ENCODE measurements around the gene CLCN2. TPM values are rescaled to one million over a fixed set of nuclear protein-coding genes. Genes with fewer than 3 reads are reported as not detected.

CLCN2 gene
- total RNA-seq, 4 donors from 2014 or later, result 1.8 to 3.4 (median 2.7) TPM

GRCh38 chr3:184315871-184316661, 45.3 kb downstream of the CLCN2 start:
- intact Hi-C loops (cut with DNase I), result no loop called here
- Histone ChIP-seq H3K9me3 (no peaks in the 10 kb centered on the region), H3K4me1 (peaks cover 54 to 63% (median 61%) of the 10 kb centered on the region in 4 donors), H3K27me3 (no peaks in the 10 kb centered on the region), H3K27ac (replicated peaks in 1 of 4) (peak overlapping the region; percentile 97 to 100 (median 98)), H3K4me3 (peak overlapping the region; percentile 81 to 91 (median 88)), H3K36me3 (peaks cover 11 to 39% (median 28%) of the 10 kb centered on the region in 4 donors)
- TF ChIP-seq POLR2A (IDR thresholded peaks at IDR 0.05; ENCODE audit: low read depth) (no peak), POLR2AphosphoS5 (IDR thresholded peaks at IDR 0.05) (no peak), EP300 (IDR thresholded peaks at IDR 0.05) (no peak)
- TF ChIP-seq, protein P1, sequence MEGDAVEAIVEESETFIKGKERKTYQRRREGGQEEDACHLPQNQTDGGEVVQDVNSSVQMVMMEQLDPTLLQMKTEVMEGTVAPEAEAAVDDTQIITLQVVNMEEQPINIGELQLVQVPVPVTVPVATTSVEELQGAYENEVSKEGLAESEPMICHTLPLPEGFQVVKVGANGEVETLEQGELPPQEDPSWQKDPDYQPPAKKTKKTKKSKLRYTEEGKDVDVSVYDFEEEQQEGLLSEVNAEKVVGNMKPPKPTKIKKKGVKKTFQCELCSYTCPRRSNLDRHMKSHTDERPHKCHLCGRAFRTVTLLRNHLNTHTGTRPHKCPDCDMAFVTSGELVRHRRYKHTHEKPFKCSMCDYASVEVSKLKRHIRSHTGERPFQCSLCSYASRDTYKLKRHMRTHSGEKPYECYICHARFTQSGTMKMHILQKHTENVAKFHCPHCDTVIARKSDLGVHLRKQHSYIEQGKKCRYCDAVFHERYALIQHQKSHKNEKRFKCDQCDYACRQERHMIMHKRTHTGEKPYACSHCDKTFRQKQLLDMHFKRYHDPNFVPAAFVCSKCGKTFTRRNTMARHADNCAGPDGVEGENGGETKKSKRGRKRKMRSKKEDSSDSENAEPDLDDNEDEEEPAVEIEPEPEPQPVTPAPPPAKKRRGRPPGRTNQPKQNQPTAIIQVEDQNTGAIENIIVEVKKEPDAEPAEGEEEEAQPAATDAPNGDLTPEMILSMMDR (IDR thresholded peaks at IDR 0.05), result no peak
- 46% methylated on average over 16 of the region's 16 CpGs for WGBS
- DNase-seq (ENCODE audit: extremely low spot score), result no peak

- Histone ChIP-seq H3K36me3 (peaks cover 5 to 34% (median 22%) of the 10 kb centered on the region in 4 donors), H3K4me1 (peaks cover 49 to 58% (median 55%) of the 10 kb centered on the region in 4 donors), H3K9me3 (no peaks in the 10 kb centered on the region), H3K27ac (replicated peaks in 1 of 4) (peak overlapping the region; percentile 97 to 100 (median 98)), H3K27me3 (no peaks in the 10 kb centered on the region), H3K4me3 (peak overlapping the region; percentile 81 to 91 (median 88))
- TF ChIP-seq POLR2AphosphoS5 (IDR thresholded peaks at IDR 0.05), result no peak
- no peak for TF ChIP-seq POLR2A (IDR thresholded peaks at IDR 0.05; ENCODE audit: low read depth)
- TF ChIP-seq, protein P1 (IDR thresholded peaks at IDR 0.05), result no peak
- no peak for TF ChIP-seq EP300 (IDR thresholded peaks at IDR 0.05)
- intact Hi-C loops (cut with DNase I), result no loop called here
- no peak for DNase-seq (ENCODE audit: extremely low spot score)
- WGBS, result 7% methylated on average over 5 of the region's 6 CpGs
These were observed 45.9 kb downstream of the CLCN2 start for GRCh38 chr3:184315543-184315867.

DNA sequence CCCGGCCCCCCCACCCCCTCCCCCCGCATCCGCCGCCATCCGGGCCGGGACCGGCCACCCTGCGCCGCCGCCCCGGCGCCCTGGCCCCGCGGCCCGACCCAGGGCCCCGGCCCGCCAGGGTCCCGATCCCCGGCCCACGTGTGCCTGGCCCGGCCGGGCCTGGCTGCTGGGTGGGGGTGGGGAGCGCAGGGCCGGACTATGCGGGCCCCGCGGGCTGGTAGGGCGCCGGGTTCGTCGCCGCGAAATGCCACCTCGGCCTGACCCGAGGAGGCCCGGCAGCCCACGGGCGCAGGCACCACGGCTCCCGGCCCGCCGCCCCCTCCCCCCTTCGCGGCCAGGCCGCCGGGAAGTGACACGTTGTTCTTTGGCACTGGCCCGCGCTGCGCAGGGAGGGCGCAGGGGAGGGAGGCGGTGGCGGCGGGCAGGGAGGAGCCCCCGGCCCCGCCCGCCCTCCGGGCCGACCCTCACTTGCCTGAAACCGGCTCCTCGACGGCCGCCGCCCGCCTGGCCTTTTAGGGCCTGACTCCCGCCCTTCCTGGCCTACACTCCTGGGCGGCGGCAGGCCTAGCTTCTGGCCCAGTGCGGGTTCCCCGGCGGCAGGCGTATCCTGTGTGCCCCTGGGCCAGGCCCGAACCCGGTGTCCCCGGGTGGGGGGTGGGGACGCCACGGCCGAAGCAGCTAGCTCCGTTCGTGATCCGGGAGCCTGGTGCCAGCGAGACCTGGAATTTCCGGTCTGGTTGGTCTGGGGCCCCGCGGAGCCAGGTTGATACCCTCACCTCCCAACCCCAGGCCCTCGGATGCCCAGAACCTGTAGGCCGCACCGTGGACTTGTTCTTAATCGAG, 46.5 kb downstream of the CLCN2 start:
- Histone ChIP-seq H3K36me3 (peaks cover 4 to 31% (median 20%) of the 10 kb centered on the region in 4 donors), H3K27ac (replicated peaks in 1 of 4) (peak overlapping the region; percentile 97 to 100 (median 98)), H3K27me3 (no peaks in the 10 kb centered on the region), H3K4me1 (peaks cover 45 to 52% (median 50%) of the 10 kb centered on the region in 4 donors), H3K9me3 (no peaks in the 10 kb centered on the region), H3K4me3 (peak overlapping the region; percentile 81 to 91 (median 88))
- 3% methylated on average over 14 of the region's 89 CpGs for WGBS
- DNase-seq (ENCODE audit: extremely low spot score), result peak; percentile 96
- intact Hi-C loops (cut with DNase I), result no loop called here
- peak; percentile 49 for TF ChIP-seq EP300 (IDR thresholded peaks at IDR 0.05)
- peak; percentile 70 for TF ChIP-seq POLR2A (IDR thresholded peaks at IDR 0.05; ENCODE audit: low read depth)
- TF ChIP-seq, protein P1 (IDR thresholded peaks at IDR 0.05), result no peak
- peak; percentile 79 to 88 for TF ChIP-seq POLR2AphosphoS5 (IDR thresholded peaks at IDR 0.05)

DNA sequence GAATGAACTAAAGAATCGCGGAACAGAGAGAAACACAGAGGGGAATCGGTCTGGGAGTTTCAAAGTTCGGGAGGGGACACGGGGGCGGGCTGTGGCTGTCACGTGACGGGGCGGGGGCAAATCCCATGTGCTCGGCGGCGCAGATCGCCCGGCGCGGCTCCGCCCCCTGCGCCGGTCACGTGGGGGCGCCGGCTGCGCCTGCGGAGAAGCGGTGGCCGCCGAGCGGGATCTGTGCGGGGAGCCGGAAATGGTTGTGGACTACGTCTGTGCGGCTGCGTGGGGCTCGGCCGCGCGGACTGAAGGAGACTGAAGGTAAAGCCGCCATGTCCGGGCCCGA, 47.1 kb downstream of the CLCN2 start, which contains the start of gene EIF4G1:
EIF4G1 (plus strand) TSS at position 244 of the 337 bp plus-strand sequence. CDS start 1,191 bp downstream, outside the sequence.
- 0% methylated on average over 18 of the region's 40 CpGs for WGBS
- TF ChIP-seq POLR2A (IDR thresholded peaks at IDR 0.05; ENCODE audit: low read depth) (no peak), POLR2AphosphoS5 (IDR thresholded peaks at IDR 0.05) (peak; percentile 84 to 89), EP300 (IDR thresholded peaks at IDR 0.05) (no peak)
- TF ChIP-seq, protein P1 (IDR thresholded peaks at IDR 0.05), result no peak

More for the DNA sequence above, 47.1 kb downstream of the CLCN2 start, which contains the start of gene EIF4G1:
- peak within 1 kb of the TSS; percentile 97 to 100 (median 98) for H3K27ac ChIP-seq (replicated peaks in 1 of 4)
- H3K4me3 ChIP-seq, result peak within 1 kb of the TSS; percentile 81 to 91 (median 88)
- no peaks in the 10 kb centered on the region for H3K27me3 ChIP-seq
- intact Hi-C loops (cut with DNase I), result no loop called here
- H3K36me3 ChIP-seq, result peaks cover 4 to 36% (median 23%) of the 10 kb centered on the region in 4 donors
- no peaks in the 10 kb centered on the region for H3K9me3 ChIP-seq
- H3K4me1 ChIP-seq, result peaks cover 39 to 46% (median 44%) of the 10 kb centered on the region in 4 donors
- DNase-seq (ENCODE audit: extremely low spot score), result peak; percentile 99

Data from esophagus muscularis mucosa (tissue), 4 donors.